HG03196 (cell line): ENCODE measurements around the gene SUSD3.
A peak's percentile ranks its signal among the peaks of the same experiment; 100 is the strongest.

Experiments used
- ATAC-seq: cut with Tn5 transposase; IDR thresholded peaks from one replicate; pipeline ENCODE4 v1.9.1; 2021; ENCODE audit not compliant: unreplicated experiment

SUSD3 gene

GRCh38 chr9:93051680-93052089 lies 6.8 kb upstream of the SUSD3 start:
- no peak for ATAC-seq

DNA sequence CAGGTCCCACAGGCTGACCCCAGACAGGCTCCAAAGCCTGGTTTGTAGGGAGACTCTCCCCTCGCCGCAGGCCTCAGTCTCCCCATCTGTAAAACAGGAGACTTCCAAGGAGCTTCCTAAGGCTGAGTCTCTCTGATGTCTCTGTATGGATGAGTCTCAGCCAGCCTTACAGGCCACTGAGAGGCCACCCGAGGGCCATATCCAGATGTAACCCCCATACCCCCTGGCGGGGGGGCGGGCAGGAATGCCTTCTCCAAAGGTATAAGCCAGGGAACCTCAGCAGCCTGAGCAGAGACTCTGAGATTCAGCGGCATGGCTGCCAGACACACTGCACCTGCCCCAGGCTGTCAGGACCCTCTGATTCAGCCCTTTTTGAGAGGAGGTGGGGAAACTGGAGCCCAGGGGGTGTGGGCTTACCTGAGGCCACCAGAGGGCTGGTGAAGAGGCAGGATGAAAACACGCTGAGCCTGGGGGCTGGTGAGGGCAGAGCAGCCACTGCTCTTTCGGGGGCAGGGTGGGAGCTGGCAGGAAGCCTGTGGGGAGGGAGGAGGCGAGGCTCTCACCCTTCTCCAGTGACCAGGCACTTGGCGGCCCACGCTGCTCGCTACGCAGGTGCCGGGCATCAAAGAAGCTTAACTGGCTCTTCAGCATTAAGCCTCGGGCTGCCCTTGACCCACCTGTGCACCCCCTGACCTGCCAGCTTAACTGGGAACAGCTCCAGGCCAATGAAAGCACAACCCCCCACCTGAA lies 5.5 kb upstream of the SUSD3 start:
- ATAC-seq: no peak

DNA sequence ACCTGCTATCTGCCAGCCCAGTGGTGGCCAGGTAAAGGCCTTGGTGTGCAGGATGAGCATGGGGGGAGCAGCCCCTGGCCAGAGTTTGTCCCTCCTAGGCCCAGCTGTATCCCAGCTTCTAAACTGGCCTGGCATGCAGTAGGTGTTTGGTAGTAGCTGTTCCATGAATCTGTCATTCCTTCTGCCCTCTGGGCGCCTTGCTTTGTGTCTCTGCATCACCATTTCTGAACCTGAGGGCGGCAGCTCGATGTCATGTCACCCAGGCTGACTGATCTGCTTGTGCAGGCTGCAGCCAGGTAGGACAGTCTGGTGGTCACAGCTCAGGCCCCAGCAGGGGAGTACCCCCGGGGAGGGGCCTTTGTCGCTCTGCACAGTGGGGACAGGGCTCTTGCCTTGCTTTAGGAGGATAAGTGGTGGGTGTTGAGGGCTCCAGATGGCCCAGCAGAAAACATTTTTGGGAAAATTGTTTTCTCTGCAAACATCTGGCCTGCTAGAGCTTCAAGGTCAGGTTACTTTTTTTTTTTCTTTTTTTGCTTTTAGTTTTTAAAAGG lies 4.6 kb upstream of the SUSD3 start:
- no peak for ATAC-seq

DNA sequence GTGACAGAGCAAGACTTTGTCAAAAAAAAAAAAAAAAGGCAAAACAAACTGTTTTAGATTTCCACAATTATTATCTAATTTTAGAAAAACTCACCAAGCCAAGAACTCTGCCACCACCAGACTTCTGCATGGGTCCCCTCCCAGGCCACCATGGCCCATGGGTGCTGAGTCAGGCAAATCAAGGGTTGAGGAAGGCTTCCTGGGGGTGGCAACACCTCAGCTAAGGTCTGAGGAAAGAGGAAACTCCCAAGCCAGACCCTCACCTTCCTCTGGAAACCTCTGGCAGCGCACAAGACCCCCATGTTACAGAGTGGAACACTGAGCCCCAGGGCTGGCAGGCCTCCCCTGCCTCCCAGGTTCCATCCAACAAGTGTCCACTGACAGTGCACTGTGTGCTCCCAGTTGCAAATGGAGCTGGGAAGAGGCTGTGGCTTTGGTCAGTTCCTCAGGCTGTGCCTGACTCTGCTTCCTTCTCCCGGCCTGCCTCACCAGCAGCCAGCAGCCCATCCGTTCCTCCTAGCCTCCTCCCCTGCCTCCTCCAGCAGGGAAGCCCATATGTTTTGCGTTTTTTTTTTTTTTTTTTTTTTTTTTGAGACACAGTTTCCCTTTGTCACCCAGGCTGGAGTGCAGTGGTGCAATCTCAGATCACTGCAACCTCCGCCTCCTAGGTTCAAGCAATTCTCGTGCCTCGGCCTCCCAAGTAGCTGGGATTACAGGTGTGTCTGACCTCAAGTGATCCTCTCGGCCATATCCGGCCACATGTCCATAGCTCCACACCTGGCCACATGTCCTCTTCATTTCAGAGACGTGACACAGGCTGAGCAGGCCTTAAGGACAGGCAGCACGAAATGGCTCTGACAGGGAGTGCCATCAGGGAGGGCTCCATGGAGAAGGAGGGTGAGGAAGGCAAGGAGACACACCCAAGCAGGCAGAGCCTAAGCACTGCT lies 3.5 kb upstream of the SUSD3 start:
- ATAC-seq: no peak

GRCh38 chr9:93057042-93057702 lies 1.3 kb upstream of the SUSD3 start:
- no peak for ATAC-seq

- peak; percentile 2 for ATAC-seq
Observed at GRCh38 chr9:93057703-93058354, 672 bp upstream of the SUSD3 start.

DNA sequence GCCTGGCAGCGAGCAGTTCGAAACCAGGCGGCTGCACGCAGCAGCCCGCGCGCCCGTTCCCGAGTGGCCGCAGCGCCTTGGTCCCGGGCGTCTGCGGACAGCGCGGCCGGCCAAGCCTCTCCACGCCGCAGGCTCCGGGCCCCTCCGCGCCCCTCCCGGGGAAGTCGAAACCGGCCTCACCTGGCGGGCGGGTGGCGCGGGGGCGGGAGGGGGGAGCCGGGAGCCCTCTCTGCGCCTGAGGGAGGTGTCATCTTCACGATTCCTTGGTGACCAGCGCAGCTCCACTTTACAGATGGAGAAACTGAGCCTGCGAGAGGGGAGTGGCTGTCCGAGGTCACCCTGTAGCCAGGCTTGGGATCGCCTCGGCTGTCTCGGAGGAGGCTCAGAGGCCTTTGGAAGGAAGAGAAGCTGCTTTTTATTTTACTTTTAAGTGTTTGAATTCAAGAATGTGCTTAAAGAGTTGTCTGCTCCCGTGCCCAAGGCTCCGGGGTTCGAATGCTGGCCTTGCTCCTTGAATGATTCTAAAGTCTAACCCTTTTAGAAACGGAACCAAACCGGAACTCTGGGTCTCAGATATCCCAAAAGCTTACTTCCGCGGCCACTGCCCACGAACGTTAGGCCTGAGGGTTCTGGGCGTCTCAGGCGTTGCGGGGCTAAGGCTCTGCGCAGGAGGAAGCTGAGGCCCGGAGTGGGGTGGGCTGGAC lies 662 bp downstream of the SUSD3 start:
- ATAC-seq: peak; percentile 8

GRCh38 chr9:93059715-93060578 lies 1.4 kb downstream of the SUSD3 start:
- ATAC-seq: no peak

DNA sequence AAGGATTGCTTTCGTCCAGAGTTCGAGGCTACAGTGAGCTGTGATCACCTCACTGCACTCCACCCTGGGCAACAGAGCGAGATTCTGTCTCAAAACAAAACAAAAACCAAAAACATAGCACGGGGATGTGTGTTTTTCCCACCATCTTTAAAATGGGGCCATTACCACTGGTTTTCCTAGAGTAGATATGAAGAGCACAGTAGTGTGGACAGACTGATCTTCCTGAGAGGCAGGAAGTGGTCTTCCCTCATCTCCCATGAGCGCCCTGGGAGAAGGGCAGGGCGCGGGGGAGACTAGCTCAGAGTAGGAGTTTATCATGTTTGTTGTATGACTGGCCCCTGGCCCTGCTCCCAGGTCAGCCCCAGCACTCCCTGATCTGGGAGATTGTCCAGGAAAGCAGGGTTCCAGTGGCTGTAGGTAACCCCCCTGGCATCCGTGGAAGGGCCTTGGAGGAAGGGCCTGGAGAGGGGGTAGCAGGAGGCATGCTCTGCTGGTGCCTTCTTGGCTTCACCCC lies 2.3 kb downstream of the SUSD3 start:
- ATAC-seq: no peak

DNA sequence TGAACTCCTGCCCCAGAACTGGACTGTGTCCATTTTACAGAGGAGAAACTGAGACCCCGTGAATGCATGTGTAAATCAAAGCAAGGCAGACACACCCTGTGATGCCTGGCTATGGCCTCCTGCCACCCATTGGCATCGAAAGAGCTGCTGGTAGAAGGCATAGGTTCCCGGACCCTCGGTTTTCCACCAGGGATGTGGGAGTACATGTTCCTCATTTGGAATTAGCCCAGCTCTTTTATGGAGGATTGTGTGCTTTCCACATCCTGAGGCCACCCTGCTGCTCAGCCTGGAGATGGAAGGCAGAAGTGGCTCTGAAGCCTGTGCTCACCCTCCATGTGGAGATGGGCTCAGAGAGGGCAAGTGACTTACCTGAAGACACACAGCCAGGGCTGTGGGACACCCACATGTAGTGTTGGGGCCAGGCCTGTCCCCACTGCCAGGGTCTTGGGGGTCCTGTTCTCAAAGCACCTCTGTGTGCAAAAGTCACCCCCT lies 2.8 kb downstream of the SUSD3 start:
- no peak for ATAC-seq

DNA sequence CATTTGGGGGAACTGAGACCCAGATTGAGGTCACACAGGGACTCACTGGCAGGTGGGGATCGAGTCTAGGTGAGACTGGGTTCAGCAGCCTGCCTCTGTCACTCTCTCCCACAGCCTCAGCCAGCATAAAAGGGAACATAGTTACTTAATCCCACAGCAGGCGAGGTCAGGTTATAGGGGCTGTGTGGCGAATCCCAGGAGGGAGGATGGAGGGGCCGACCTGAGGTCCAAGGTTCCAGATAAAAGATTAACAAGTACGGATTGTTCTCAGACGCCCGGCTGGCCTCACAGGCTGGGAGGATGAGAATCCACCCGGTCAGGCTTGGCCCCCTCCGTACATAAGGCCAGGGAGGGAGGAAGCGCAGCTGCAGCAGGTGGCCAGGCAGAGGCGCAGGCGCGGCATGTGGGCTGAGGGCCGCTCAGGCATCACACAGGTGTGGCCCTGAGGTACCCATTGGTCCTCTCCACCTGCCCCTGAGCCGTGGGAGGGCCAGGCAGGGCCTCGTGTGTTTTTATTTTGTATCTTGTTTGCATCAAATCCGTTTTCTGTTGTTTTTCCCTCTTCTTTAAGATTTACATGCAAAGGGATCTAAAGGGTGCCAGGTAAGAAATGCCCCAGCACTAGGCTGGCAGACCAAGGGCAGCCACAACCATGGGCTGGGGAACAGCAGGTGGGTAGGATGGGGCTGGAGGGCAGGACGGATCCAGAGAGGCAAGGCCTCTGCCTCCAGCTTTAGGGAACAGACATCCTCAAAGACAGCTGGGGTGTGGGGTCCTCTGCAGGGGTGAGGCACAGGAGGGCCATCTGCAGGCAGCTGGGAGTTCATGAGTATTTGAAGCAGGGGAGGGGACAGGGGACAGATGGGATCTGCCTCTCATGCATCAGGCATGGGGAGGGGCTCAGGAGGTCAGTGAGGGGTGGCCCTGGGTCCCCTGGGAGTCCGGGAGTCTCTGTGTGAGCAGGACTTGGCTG lies 3.6 kb downstream of the SUSD3 start:
- ATAC-seq: peak; percentile 25

- ATAC-seq: peak; percentile 81
Observed at GRCh38 chr9:93064392-93065134, 6.1 kb downstream of the SUSD3 start.

DNA sequence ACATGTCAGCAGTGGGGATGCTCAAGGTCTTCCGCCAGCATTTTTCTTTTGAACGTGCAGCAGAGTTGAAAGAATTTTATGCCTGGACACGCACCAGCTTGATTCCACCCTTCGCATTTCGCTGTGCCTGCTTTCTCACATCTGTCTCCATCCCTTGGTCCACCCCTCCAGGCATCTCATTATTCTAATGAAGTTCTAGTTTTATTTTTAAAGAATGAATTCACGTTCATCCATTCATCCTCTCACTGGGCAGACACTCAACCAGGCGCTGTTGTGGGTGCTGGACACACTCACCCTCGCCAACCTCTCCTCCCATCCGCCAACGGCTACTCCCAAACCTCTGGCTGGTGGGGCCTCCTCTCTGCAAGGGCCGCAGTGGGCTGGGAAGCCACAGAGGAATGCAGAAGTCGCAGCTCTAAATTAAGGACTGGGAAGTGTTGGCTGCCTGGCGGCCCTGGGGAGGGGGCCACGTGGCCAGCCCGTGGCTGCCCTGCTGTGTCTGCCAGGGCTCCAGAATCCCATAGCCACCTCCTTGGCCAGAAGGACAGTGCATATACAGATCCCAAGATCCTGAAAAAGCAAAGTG lies 6.7 kb downstream of the SUSD3 start:
- no peak for ATAC-seq

- no peak for ATAC-seq
Observed at GRCh38 chr9:93066978-93067603, 8.6 kb downstream of the SUSD3 start.

GRCh38 chr9:93068956-93069355 lies 10.5 kb downstream of the SUSD3 start:
- ATAC-seq: no peak

DNA sequence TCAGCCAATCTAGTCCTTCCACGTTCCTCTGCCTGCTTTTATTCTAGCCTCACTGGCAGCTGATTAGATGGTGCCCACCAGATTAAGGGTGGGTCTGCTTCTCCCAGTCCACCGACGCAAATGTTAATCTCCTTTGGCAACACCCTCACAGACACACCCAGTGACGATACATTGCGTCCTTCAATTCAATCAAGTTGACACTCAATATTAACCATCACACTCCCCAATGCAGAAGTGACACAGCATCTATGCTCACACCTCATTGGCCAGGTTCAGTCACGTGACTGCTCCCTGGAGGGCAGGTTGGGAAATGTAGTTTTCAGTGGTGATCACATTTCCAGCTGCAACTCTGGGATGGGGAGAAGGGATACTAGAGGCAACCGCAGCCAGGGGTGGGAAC lies 13.0 kb downstream of the SUSD3 start:
- no peak for ATAC-seq
